CD14-positive monocyte (primary cell): ENCODE data around the gene CEP131. TPM values are rescaled to one million over a fixed set of nuclear protein-coding genes. Genes with fewer than 3 reads are reported as not detected.
A peak's percentile ranks its signal among the peaks of the same experiment; 100 is the strongest.

Source experiments
- DNase-seq, 3 donors: peaks; one replicate each; pipeline ENCODE4 v3.0.0-alpha.2; 2011 to 2022
- H2AFZ ChIP-seq: 2 replicates; pipeline ENCODE4 v1.6.0; 2012; ENCODE audit warnings: mild to moderate bottlenecking, low read depth, low read length, inconsistent platforms; ENCODE audit not compliant: insufficient read depth, poor library complexity, severe bottlenecking
- H3K27ac ChIP-seq, 2 donors: 1 replicate in 1 of 2; 2 replicates in 1 of 2; pipeline ENCODE4 v1.5.1; 2012 to 2013; ENCODE audit warnings: low read length in 2 of 2, control low read depth in 1 of 2, inconsistent platforms in 1 of 2, low read depth in 1 of 2, mild to moderate bottlenecking in 1 of 2
- H3K27me3 ChIP-seq, 2 donors: one replicate each; pipeline versions ENCODE4 v1.6.0 to v1.6.1; 2011 to 2013; ENCODE audit warnings: low read length in 2 of 2; ENCODE audit not compliant: control insufficient read depth in 2 of 2, insufficient read depth in 2 of 2
- H3K36me3 ChIP-seq, 2 donors: replicated peaks in 1 of 2; 1 replicate in 1 of 2; 2 replicates in 1 of 2; pipeline versions ENCODE4 v1.5.1 to v1.6.1; 2012 to 2013; ENCODE audit warnings: low read length in 2 of 2, control low read depth in 1 of 2, inconsistent platforms in 1 of 2, mild to moderate bottlenecking in 1 of 2; ENCODE audit not compliant: insufficient read depth in 2 of 2, control insufficient read depth in 1 of 2
- H3K4me1 ChIP-seq, 2 donors: 1 replicate in 1 of 2; 2 replicates in 1 of 2; pipeline versions ENCODE4 v1.5.1 to v1.6.1; 2012 to 2013; ENCODE audit warnings: low read length in 2 of 2, control low read depth in 1 of 2, inconsistent platforms in 1 of 2, mild to moderate bottlenecking in 1 of 2, moderate library complexity in 1 of 2; ENCODE audit not compliant: insufficient read depth in 2 of 2, control insufficient read depth in 1 of 2
- H3K4me2 ChIP-seq: replicated peaks from 2 replicates; pipeline ENCODE3; 2012; ENCODE audit warnings: low read length, moderate library complexity, mild to moderate bottlenecking; ENCODE audit not compliant: poor library complexity, severe bottlenecking; ENCODE audit errors: extremely low read depth
- H3K4me3 ChIP-seq, 3 experiments: fragments of 200-600 bp in 1 of 3; sonication (generic) in 1 of 3; replicated peaks in 1 of 3; 1 replicate in 2 of 3; 2 replicates in 1 of 3; pipeline ENCODE4 v1.5.1; 2011 to 2013; ENCODE audit warnings: low read length in 3 of 3, mild to moderate bottlenecking in 3 of 3, control low read depth in 2 of 3, low read depth in 2 of 3, inconsistent platforms in 1 of 3, moderate library complexity in 1 of 3
- H3K79me2 ChIP-seq: 2 replicates; pipeline ENCODE4 v1.6.0; 2012; ENCODE audit warnings: mild to moderate bottlenecking, control low read depth, inconsistent platforms, low read length, moderate library complexity; ENCODE audit not compliant: insufficient read depth
- H3K9ac ChIP-seq: 2 replicates; pipeline ENCODE4 v1.6.0; 2017; ENCODE audit warnings: low read length, mild to moderate bottlenecking; ENCODE audit not compliant: insufficient read depth, poor library complexity, severe bottlenecking
- H3K9me3 ChIP-seq, 2 donors: replicated peaks in 1 of 2; 1 replicate in 1 of 2; 2 replicates in 1 of 2; pipeline versions ENCODE4 v1.5.1 to v1.6.1; 2012 to 2013; ENCODE audit warnings: low read length in 2 of 2, control low read depth in 1 of 2; ENCODE audit not compliant: control insufficient read depth in 1 of 2, insufficient read depth in 1 of 2
- H4K20me1 ChIP-seq: 2 replicates; pipeline ENCODE4 v1.6.0; 2012; ENCODE audit warnings: mild to moderate bottlenecking, low read length, control low read depth, moderate library complexity; ENCODE audit not compliant: insufficient read depth
- H3K27ac Mint-ChIP-seq, 7 donors: one replicate each; pipeline ENCODE4 v1.8.0; 2020; ENCODE audit warnings: mild to moderate bottlenecking in 7 of 7, mixed read lengths in 7 of 7, moderate library complexity in 6 of 7, inconsistent platforms in 2 of 7
- H3K27me3 Mint-ChIP-seq, 3 donors: one replicate each; pipeline ENCODE4 v1.8.0; 2021 to 2022; ENCODE audit warnings: low read depth in 3 of 3, mild to moderate bottlenecking in 3 of 3, mixed read lengths in 3 of 3, moderate library complexity in 3 of 3, inconsistent platforms in 1 of 3
- H3K36me3 Mint-ChIP-seq, 2 donors: one replicate each; pipeline ENCODE4 v1.8.0; 2020; ENCODE audit warnings: mixed read lengths in 2 of 2, inconsistent platforms in 1 of 2, mild to moderate bottlenecking in 1 of 2
- H3K4me1 Mint-ChIP-seq: one replicate; pipeline ENCODE4 v1.8.0; 2020; ENCODE audit warnings: mild to moderate bottlenecking, mixed read lengths
- H3K4me3 Mint-ChIP-seq, 2 donors: one replicate each; pipeline ENCODE4 v1.8.0; 2020; ENCODE audit warnings: mild to moderate bottlenecking in 2 of 2, mixed read lengths in 2 of 2, moderate library complexity in 1 of 2
- H3K9me3 Mint-ChIP-seq, 7 donors: one replicate each; pipeline ENCODE4 v1.8.0; 2020 to 2022; ENCODE audit warnings: mixed read lengths in 7 of 7, mild to moderate bottlenecking in 6 of 7, moderate library complexity in 6 of 7, inconsistent platforms in 2 of 7
- CTCF ChIP-seq: fragments of 200-600 bp; IDR thresholded peaks from one replicate; pipeline ENCODE4 v1.8.0; 2022; ENCODE audit warnings: antibody characterized with exemption, mild to moderate bottlenecking
- WGBS: methylation state at CpG from one replicate; pipeline ENCODE4 v1.1.5; 2013; ENCODE audit warnings: missing lambda C conversion rate; ENCODE audit not compliant: insufficient coverage; 5-methylcytosine and 5-hydroxymethylcytosine counted together
- intact Hi-C, 2 donors: fragments of 100-400 bp; cut with micrococcal nuclease; formaldehyde crosslinking; loops; one replicate each; pipeline versions ENCODE4 v1.15.0 to v1.15.1; 2023
- polyA plus RNA-seq, 3 donors: library from polyadenylated mRNA; depleted of rRNA in 1 of 3; unstranded in 2 of 3; stranded (reverse) in 1 of 3; fragments of 300-500 nt in 2 of 3; fragments of >200 nt in 1 of 3; fragmentation: Illumina TruSeq in 2 of 3; gene quantifications; 1 replicate in 2 of 3; 2 replicates in 1 of 3; pipeline ENCODE4 v1.2.3, GENCODE V29; 2012 to 2021

CEP131 gene
- polyA plus RNA-seq, 3 donors, result 0.69 to 9.7 (median 1.0) TPM

GRCh38 chr17:81242421-81243332 lies 19.9 kb upstream of the CEP131 start:
- Histone ChIP-seq H4K20me1 (peaks cover 54% of the 10 kb centered on the region), H3K79me2 (peaks cover 30% of the 10 kb centered on the region), H3K9ac (no peak overlapping the region), H3K9me3 (no peaks in the 10 kb centered on the region), H2AFZ (no peak overlapping the region), H3K36me3 (peaks cover 19 to 32% of the 10 kb centered on the region in 2 donors), H3K27ac (no peak overlapping the region), H3K4me3 (no peak overlapping the region), H3K4me2 (no peak overlapping the region), H3K27me3 (no peaks in the 10 kb centered on the region), H3K4me1 (peaks cover 16 to 25% of the 10 kb centered on the region in 2 donors)
- no peak for DNase-seq
- H3K4me1 Mint-ChIP-seq, result peaks cover 28% of the 10 kb centered on the region
- WGBS, result 71% methylated on average over 27 of the region's 33 CpGs
- H3K27me3 Mint-ChIP-seq, result no peaks in the 10 kb centered on the region
- H3K27ac Mint-ChIP-seq, result no peak overlapping the region
- peaks cover 17 to 28% of the 10 kb centered on the region in 2 donors for H3K36me3 Mint-ChIP-seq
- H3K4me3 Mint-ChIP-seq, result no peak overlapping the region
- no peak for TF ChIP-seq CTCF
- peaks cover 0 to 2% (median 0%) of the 10 kb centered on the region in 7 donors for H3K9me3 Mint-ChIP-seq
- intact Hi-C loops, result no loop called here

- Histone ChIP-seq H3K79me2 (peaks cover 38% of the 10 kb centered on the region), H3K4me1 (peaks cover 21 to 33% of the 10 kb centered on the region in 2 donors), H3K27me3 (no peaks in the 10 kb centered on the region), H2AFZ (no peak overlapping the region), H3K4me2 (no peak overlapping the region), H4K20me1 (peaks cover 54% of the 10 kb centered on the region), H3K9me3 (no peaks in the 10 kb centered on the region), H3K9ac (no peak overlapping the region), H3K36me3 (peaks cover 14 to 26% of the 10 kb centered on the region in 2 donors), H3K4me3 (no peak overlapping the region), H3K27ac (no peak overlapping the region)
- Mint-ChIP-seq H3K36me3 (peaks cover 13 to 26% of the 10 kb centered on the region in 2 donors), H3K27ac (peak overlapping the region in 1 of 7 donors; percentile 43), H3K4me3 (no peak overlapping the region), H3K27me3 (no peaks in the 10 kb centered on the region), H3K4me1 (peaks cover 34% of the 10 kb centered on the region), H3K9me3 (peaks cover 0 to 2% (median 0%) of the 10 kb centered on the region in 7 donors)
- intact Hi-C loops, result loop anchor here (1.0 to 2.0 kb wide), 2 partner anchors 99 to 100 kb away; no protein-coding TSS in a partner anchor
- peak; percentile 39 to 58 (median 40) for DNase-seq
- TF ChIP-seq CTCF, result peak; percentile 85
- 50% methylated on average over 21 of the region's 26 CpGs for WGBS
Measured at GRCh38 chr17:81241648-81242420, 19.1 kb upstream of the CEP131 start.
